Activated CD8-positive, alpha-beta T cell treated with anti-CD3 and anti-CD28 coated beads for 36 hours (primary cell): ENCODE results near the gene CGNL1. TPM values are rescaled to one million over a fixed set of nuclear protein-coding genes. Genes with fewer than 3 reads are reported as not detected.

Source experiments
- ATAC-seq: fragments of 200-7000 bp; cut with Tn5 transposase; one replicate; pipeline ENCODE4 v1.10.0; 2021; ENCODE audit warnings: mild to moderate bottlenecking, moderate library complexity
- CTCF ChIA-PET: fragments of 350-600 bp; sonication (Branson Sonifier 250); formaldehyde crosslinking; loops from one replicate; lab custom pipeline; 2021; ENCODE audit warnings: antibody characterized with exemption; lab: Charles Lee
- POLR2A ChIA-PET: fragments of 350-600 bp; sonication (Branson Sonifier 250); formaldehyde crosslinking; loops from one replicate; lab custom pipeline; 2021; ENCODE audit warnings: antibody characterized with exemption; lab: Charles Lee
- DNase-seq: peaks from one replicate; pipeline ENCODE4 v3.0.0-alpha.2; 2020
- H3K27ac Mint-ChIP-seq: one replicate; pipeline ENCODE4 v1.8.0; 2021; ENCODE audit warnings: mild to moderate bottlenecking, mixed read lengths
- H3K27me3 Mint-ChIP-seq: one replicate; pipeline ENCODE4 v1.8.0; 2021; ENCODE audit warnings: mixed read lengths
- H3K36me3 Mint-ChIP-seq: one replicate; pipeline ENCODE4 v1.8.0; 2021; ENCODE audit warnings: low read depth, mixed read lengths
- H3K4me1 Mint-ChIP-seq: one replicate; pipeline ENCODE4 v1.8.0; 2021; ENCODE audit warnings: low read depth, mixed read lengths
- H3K4me3 Mint-ChIP-seq: one replicate; pipeline ENCODE4 v1.8.0; 2021; ENCODE audit warnings: mild to moderate bottlenecking, moderate library complexity, mixed read lengths
- H3K9me3 Mint-ChIP-seq: one replicate; pipeline ENCODE4 v1.8.0; 2021; ENCODE audit warnings: mixed read lengths
- CTCF ChIP-seq: fragments of 200-600 bp; IDR thresholded peaks from one replicate; pipeline ENCODE4 v1.8.0; 2022; ENCODE audit warnings: antibody characterized with exemption, mild to moderate bottlenecking
- intact Hi-C: fragments of 100-400 bp; cut with micrococcal nuclease; formaldehyde crosslinking; loops from one replicate; pipeline ENCODE4 v1.10.0; 2022
- total RNA-seq, 2 experiments: library from RNA; stranded (reverse); gene quantifications; one replicate each; pipeline ENCODE4 v1.2.3, GENCODE V29; 2021

CGNL1 gene
- total RNA-seq, 2 experiments from 2014 or later = not detected

GRCh38 chr15:57554063-57554811 is 177.9 kb downstream of the CGNL1 start:
- no peak for DNase-seq
- CTCF ChIA-PET = interaction anchor here (1.0 to 1.3 kb wide), 2 partner anchors 12 kb away, joined by 3 to 4 read pairs; no protein-coding TSS in a partner anchor
- no peak for ATAC-seq
- peaks cover 4% of the 10 kb centered on the region for H3K27me3 Mint-ChIP-seq
- intact Hi-C loops = no loop called here
- TF ChIP-seq CTCF = no peak
- no peak overlapping the region for H3K4me3 Mint-ChIP-seq
- POLR2A ChIA-PET = no interaction called here
- H3K9me3 Mint-ChIP-seq = peaks cover 3% of the 10 kb centered on the region
- no peaks in the 10 kb centered on the region for H3K36me3 Mint-ChIP-seq
- H3K4me1 Mint-ChIP-seq = no peaks in the 10 kb centered on the region
- no peak overlapping the region for H3K27ac Mint-ChIP-seq

- H3K27ac Mint-ChIP-seq = no peak overlapping the region
- no peak for TF ChIP-seq CTCF
- intact Hi-C loops = no loop called here
- peaks cover 5% of the 10 kb centered on the region for H3K27me3 Mint-ChIP-seq
- ATAC-seq = no peak
- H3K4me1 Mint-ChIP-seq = no peaks in the 10 kb centered on the region
- no peak for DNase-seq
- no peaks in the 10 kb centered on the region for H3K36me3 Mint-ChIP-seq
- ChIA-PET POLR2A (no interaction called here), CTCF (interaction anchor here (1.3 kb wide), 1 partner anchor 13 kb away, joined by 4 read pairs; no protein-coding TSS in a partner anchor)
- peaks cover 3% of the 10 kb centered on the region for H3K9me3 Mint-ChIP-seq
- no peak overlapping the region for H3K4me3 Mint-ChIP-seq
Measured at GRCh38 chr15:57554812-57555179, 178.5 kb downstream of the CGNL1 start.

GRCh38 chr15:57555270-57555669 is 179.0 kb downstream of the CGNL1 start:
- H3K27me3 Mint-ChIP-seq = peaks cover 7% of the 10 kb centered on the region
- peaks cover 3% of the 10 kb centered on the region for H3K9me3 Mint-ChIP-seq
- ATAC-seq (no peak), DNase-seq (no peak)
- ChIA-PET CTCF (interaction anchor here (1.3 kb wide), 1 partner anchor 13 kb away, joined by 4 read pairs; no protein-coding TSS in a partner anchor), POLR2A (no interaction called here)
- no peak for TF ChIP-seq CTCF
- intact Hi-C loops = no loop called here
- H3K36me3 Mint-ChIP-seq = no peaks in the 10 kb centered on the region
- H3K4me1 Mint-ChIP-seq = no peaks in the 10 kb centered on the region
- H3K27ac Mint-ChIP-seq = no peak overlapping the region
- H3K4me3 Mint-ChIP-seq = no peak overlapping the region

GRCh38 chr15:57556040-57556439 is 179.7 kb downstream of the CGNL1 start:
- ATAC-seq (no peak), DNase-seq (no peak)
- Mint-ChIP-seq H3K4me1 (peaks cover 5% of the 10 kb centered on the region), H3K9me3 (peaks cover 3% of the 10 kb centered on the region), H3K27ac (no peak overlapping the region), H3K4me3 (no peak overlapping the region), H3K36me3 (no peaks in the 10 kb centered on the region), H3K27me3 (peaks cover 10% of the 10 kb centered on the region)
- no peak for TF ChIP-seq CTCF
- ChIA-PET POLR2A (no interaction called here), CTCF (no interaction called here)
- intact Hi-C loops = no loop called here

- no peaks in the 10 kb centered on the region for H3K36me3 Mint-ChIP-seq
- H3K9me3 Mint-ChIP-seq = peaks cover 3% of the 10 kb centered on the region
- no peak overlapping the region for H3K4me3 Mint-ChIP-seq
- peaks cover 15% of the 10 kb centered on the region for H3K4me1 Mint-ChIP-seq
- TF ChIP-seq CTCF = no peak
- H3K27me3 Mint-ChIP-seq = peaks cover 10% of the 10 kb centered on the region
- no peak overlapping the region for H3K27ac Mint-ChIP-seq
- CTCF ChIA-PET = interaction anchor here (0.8 to 1.1 kb wide), 2 partner anchors 304 to 509 kb away, joined by 3 read pairs; no protein-coding TSS in a partner anchor
- DNase-seq (no peak), ATAC-seq (no peak)
- POLR2A ChIA-PET = interaction anchor here (1.1 kb wide), 1 partner anchor 10 kb away, joined by 3 read pairs; no protein-coding TSS in a partner anchor
- intact Hi-C loops = no loop called here
Measured at GRCh38 chr15:57557267-57557666, 181.0 kb downstream of the CGNL1 start.
